Mesothelial cell of epicardium (in vitro differentiated cells): ENCODE results near the gene OR1M1. TPM values are rescaled to one million over a fixed set of nuclear protein-coding genes. Genes with fewer than 3 reads are reported as not detected.

ENCODE experiments used
- DNase-seq, 2 experiments: peaks; one replicate each; pipeline ENCODE4 v3.0.0; 2021; ENCODE audit warnings: low spot score in 2 of 2; ENCODE audit not compliant: unreplicated experiment in 2 of 2
- H3K27ac Mint-ChIP-seq: 2 replicates; pipeline ENCODE4 v1.8.0; 2021; ENCODE audit warnings: mixed read lengths
- H3K27me3 Mint-ChIP-seq: 2 replicates; pipeline ENCODE4 v1.8.0; 2021; ENCODE audit warnings: low read depth, mixed read lengths
- H3K36me3 Mint-ChIP-seq: 2 replicates; pipeline ENCODE4 v1.8.0; 2021; ENCODE audit warnings: mixed read lengths
- H3K4me1 Mint-ChIP-seq: 2 replicates; pipeline ENCODE4 v1.8.0; 2021; ENCODE audit warnings: mixed read lengths
- H3K4me3 Mint-ChIP-seq: 2 replicates; pipeline ENCODE4 v1.8.0; 2021; ENCODE audit warnings: mild to moderate bottlenecking, moderate library complexity, mixed read lengths
- H3K9me3 Mint-ChIP-seq: 2 replicates; pipeline ENCODE4 v1.8.0; 2021; ENCODE audit warnings: mixed read lengths
- total RNA-seq: library from RNA; stranded (reverse); gene quantifications from 3 replicates; pipeline ENCODE4 v1.2.1, GENCODE V29; 2021
- TF ChIP-seq, protein P1 (sequence below): fragments of 200-600 bp; sonication (generic); IDR thresholded peaks from one replicate; pipeline ENCODE4 v1.5.0; 2021; ENCODE audit warnings: antibody characterized with exemption; ENCODE audit not compliant: unreplicated experiment

OR1M1 gene
- total RNA-seq, 1 donor from 2014 or later: not detected

DNA sequence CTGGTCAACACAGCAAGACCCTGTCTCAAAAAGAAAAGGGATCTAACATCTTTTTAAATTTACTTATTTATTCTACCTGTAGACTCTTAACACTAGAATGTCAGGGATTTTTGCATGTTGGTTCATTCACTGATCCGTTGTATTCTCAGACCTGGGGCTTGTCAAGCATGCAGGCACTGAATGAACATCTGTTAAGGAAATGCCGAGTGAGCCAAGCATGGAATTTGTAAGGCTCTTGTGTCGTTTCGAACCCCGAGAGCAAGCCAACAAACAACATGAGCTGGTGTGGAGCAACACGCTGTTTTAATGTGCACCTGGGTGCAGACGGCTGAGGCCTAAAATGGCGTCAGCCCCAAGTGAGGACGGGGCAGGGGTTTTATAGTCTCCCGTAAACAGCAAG, 10.0 kb upstream of the OR1M1 start:
- peaks cover 32% of the 10 kb centered on the region for H3K4me1 Mint-ChIP-seq
- H3K36me3 Mint-ChIP-seq: no peaks in the 10 kb centered on the region
- no peak overlapping the region for H3K4me3 Mint-ChIP-seq
- DNase-seq: no peak
- no peaks in the 10 kb centered on the region for H3K27me3 Mint-ChIP-seq
- TF ChIP-seq, protein P1, sequence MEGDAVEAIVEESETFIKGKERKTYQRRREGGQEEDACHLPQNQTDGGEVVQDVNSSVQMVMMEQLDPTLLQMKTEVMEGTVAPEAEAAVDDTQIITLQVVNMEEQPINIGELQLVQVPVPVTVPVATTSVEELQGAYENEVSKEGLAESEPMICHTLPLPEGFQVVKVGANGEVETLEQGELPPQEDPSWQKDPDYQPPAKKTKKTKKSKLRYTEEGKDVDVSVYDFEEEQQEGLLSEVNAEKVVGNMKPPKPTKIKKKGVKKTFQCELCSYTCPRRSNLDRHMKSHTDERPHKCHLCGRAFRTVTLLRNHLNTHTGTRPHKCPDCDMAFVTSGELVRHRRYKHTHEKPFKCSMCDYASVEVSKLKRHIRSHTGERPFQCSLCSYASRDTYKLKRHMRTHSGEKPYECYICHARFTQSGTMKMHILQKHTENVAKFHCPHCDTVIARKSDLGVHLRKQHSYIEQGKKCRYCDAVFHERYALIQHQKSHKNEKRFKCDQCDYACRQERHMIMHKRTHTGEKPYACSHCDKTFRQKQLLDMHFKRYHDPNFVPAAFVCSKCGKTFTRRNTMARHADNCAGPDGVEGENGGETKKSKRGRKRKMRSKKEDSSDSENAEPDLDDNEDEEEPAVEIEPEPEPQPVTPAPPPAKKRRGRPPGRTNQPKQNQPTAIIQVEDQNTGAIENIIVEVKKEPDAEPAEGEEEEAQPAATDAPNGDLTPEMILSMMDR: no peak
- peak overlapping the region; percentile 56 for H3K27ac Mint-ChIP-seq
- H3K9me3 Mint-ChIP-seq: no peaks in the 10 kb centered on the region

DNA sequence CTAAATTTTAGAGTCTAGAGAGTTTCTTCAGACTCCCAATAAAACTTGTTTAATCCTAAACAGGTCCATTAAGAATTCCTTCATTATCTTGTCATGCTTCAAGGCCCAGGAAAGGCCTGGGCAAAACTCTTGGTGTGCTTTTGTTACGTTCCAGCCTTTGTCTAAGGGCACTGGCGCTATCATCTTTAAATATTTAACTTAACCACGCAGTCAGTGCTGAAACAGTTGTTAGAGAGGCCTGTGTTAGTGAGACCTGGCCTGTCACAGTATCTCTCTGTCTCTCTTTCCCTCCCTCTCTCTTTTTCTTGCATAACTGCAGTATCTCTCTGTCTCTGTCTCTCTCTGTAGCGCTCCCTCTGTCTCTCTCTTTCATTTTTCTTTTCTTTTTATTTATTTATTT, 8.2 kb upstream of the OR1M1 start:
- Mint-ChIP-seq H3K27ac (peak overlapping the region; percentile 55), H3K27me3 (no peaks in the 10 kb centered on the region), H3K4me3 (no peak overlapping the region), H3K36me3 (no peaks in the 10 kb centered on the region), H3K4me1 (peaks cover 31% of the 10 kb centered on the region), H3K9me3 (no peaks in the 10 kb centered on the region)
- DNase-seq: no peak
- TF ChIP-seq, protein P1: no peak

DNA sequence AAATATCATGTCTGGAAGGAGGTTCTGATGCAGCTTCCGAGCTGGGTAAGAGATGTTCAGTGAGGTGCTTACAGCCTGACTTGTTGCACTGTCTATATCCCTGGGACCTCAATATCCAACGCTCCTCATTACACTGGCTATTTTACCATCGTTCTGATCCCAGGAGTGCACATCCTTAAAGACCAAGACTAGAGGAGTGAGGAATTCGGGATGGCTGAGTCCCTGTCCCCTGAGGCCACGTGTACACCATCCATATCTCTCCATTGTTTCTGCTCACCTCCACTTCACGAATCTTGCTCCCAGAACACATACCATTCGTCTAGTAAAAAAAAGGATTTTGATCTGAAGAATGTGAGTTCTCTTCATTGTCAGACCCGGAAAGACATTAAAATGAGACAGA, 20.5 kb downstream of the OR1M1 start, which contains the start of gene OR7G2:
Gene OR7G2 (minus strand): TSS at position 101 of the 400 bp plus-strand sequence. CDS start 4,232 bp downstream, outside the sequence.
- H3K36me3 Mint-ChIP-seq: peaks cover 2% of the 10 kb centered on the region
- H3K4me3 Mint-ChIP-seq: no peak within 1 kb of the TSS
- no peaks in the 10 kb centered on the region for H3K27me3 Mint-ChIP-seq
- H3K4me1 Mint-ChIP-seq: no peaks in the 10 kb centered on the region
- no peak for DNase-seq
- TF ChIP-seq, protein P1: no peak
- no peak within 1 kb of the TSS for H3K27ac Mint-ChIP-seq
- H3K9me3 Mint-ChIP-seq: peaks cover 31% of the 10 kb centered on the region

DNA sequence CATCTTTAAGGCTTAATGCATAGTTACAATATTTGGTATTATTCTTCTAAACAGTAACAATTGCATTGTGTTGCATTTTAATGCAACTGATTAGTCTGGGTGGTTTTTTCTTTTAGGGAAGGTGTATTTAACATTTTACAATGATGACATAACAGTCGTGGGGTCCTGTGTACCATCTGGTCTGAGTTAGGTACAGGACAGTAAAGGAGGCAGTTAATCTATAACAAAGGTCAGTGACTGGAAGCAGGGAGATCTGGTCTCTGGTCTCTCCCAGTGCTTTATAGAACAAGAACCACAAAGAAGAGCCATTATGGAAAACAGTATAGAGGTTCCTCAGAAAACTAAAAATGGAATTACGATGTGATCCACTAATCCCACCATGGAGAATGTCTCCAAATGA, 23.1 kb downstream of the OR1M1 start:
- no peaks in the 10 kb centered on the region for H3K27me3 Mint-ChIP-seq
- TF ChIP-seq, protein P1: no peak
- H3K36me3 Mint-ChIP-seq: peaks cover 5% of the 10 kb centered on the region
- no peak overlapping the region for H3K4me3 Mint-ChIP-seq
- peaks cover 36% of the 10 kb centered on the region for H3K9me3 Mint-ChIP-seq
- no peak overlapping the region for H3K27ac Mint-ChIP-seq
- no peaks in the 10 kb centered on the region for H3K4me1 Mint-ChIP-seq
- DNase-seq: no peak

DNA sequence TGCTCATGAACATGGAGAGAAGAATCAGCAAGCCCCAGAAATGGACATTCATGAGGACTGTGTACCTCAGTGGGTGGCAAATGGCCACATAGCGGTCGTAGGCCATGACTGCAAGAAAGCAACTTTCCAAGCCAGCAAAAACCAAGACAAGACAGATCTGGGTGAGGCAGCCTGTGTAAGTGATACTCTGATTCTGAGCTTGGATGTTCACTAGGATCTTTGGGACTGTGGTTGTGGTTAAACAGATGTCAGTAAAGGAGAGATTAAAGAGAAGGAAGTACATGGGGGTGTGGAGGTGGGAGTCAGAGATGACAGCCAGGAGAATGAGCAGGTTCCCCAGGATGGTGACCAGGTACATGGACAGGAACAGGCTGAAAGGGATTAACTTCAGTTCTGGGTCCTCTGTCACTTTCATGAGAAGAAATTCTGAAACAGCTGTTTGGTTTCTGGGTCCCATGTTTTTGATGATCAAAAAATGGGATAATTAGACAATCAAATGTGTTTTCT, 28.5 kb downstream of the OR1M1 start, which contains the start of gene OR7G1:
Gene OR7G1 (minus strand): TSS at position 457 of the 507 bp plus-strand sequence. CDS start 0 bp downstream, at position 457.
- DNase-seq: no peak
- TF ChIP-seq, protein P1: no peak
- H3K36me3 Mint-ChIP-seq: peaks cover 5% of the 10 kb centered on the region
- H3K4me3 Mint-ChIP-seq: no peak within 1 kb of the TSS
- peaks cover 47% of the 10 kb centered on the region for H3K9me3 Mint-ChIP-seq
- H3K27me3 Mint-ChIP-seq: no peaks in the 10 kb centered on the region
- no peaks in the 10 kb centered on the region for H3K4me1 Mint-ChIP-seq
- no peak within 1 kb of the TSS for H3K27ac Mint-ChIP-seq
